ENCODE data around the gene PHKA1. TPM values are rescaled to one million over a fixed set of nuclear protein-coding genes. Genes with fewer than 3 reads are reported as not detected.
"Not testable (repeated sequence)": the region's sequence is repeated elsewhere in the genome, so short reads cannot be mapped to it uniquely, and the experiment has no call there.

The PHKA1 gene
- total and polyA plus RNA-seq, 2 donors (not counting 1 experiment from before 2014, with no cell fraction given): 0.07 to 0.20 TPM

DNA sequence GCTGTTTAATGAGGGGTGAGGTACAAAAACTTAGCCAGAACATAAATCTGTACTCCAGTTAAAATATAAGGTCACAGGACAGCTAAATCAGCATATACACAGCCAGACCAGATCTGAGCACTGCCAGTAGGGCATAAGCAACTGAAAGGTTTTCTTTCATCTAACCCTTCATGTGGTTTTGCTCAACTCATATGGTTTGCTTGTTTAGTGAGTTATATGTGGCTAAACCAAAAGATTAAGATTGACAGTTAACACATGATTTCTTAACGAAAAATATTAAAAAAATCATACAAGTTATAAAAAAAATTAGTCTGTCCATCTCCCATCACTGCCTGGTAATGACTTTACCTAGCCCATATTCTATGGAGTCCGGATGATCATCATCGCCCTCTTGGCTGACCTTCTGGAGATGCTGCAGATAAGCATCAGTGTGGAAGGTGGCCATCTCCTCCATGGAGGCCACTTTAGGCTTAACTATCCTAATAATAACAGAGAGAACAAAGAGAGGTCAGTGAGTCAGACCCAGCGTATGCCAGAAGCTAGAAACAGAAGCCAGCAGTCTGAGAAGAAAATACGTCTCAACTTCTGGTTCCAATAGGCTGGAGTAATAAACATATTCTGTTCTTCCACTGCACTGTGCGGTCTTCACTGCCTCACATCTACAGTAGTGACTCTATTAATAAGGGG lies 145.6 kb downstream of the PHKA1 start:
- CTCF ChIA-PET: no interaction called here
- Histone ChIP-seq H4K20me1 (ENCODE audit: control insufficient read depth, insufficient read depth, low read length, poor library complexity, severe bottlenecking) (no peaks in the 10 kb centered on the region), H3K4me3 (ENCODE audit: control extremely low read depth in 1 of 5, extremely low read depth in 1 of 5, insufficient read depth in 1 of 5, low read depth in 2 of 5, low read length in 4 of 5) (no peak overlapping the region), H3K79me2 (ENCODE audit: control insufficient read depth, insufficient read depth, low read length) (peaks cover 7% of the 10 kb centered on the region), H3K9ac (ENCODE audit: low read length) (no peak overlapping the region), H3K27me3 (replicated peaks in 1 of 4; ENCODE audit: control extremely low read depth in 1 of 4, control insufficient read depth in 3 of 4, insufficient read depth in 4 of 4, low read length in 3 of 4) (no peaks in the 10 kb centered on the region), H3K4me1 (ENCODE audit: control insufficient read depth in 2 of 2, insufficient read depth in 2 of 2, low read length in 2 of 2) (peaks cover 0 to 6% of the 10 kb centered on the region in 2 donors), H3K27ac (ENCODE audit: low read length in 2 of 2) (no peak overlapping the region), H3K9me3 (ENCODE audit: control extremely low read depth in 1 of 3, control insufficient read depth in 2 of 3, insufficient read depth in 1 of 3, low read length in 2 of 3) (no peaks in the 10 kb centered on the region), H3K4me2 (replicated peaks; ENCODE audit: low read depth, low read length, poor library complexity, severe bottlenecking) (no peak overlapping the region), H3K36me3 (replicated peaks in 1 of 2; ENCODE audit: control extremely low read depth in 1 of 2, control insufficient read depth in 1 of 2, extremely low read depth in 1 of 2, insufficient read depth in 2 of 2, low read length in 1 of 2) (peaks cover 0 to 16% of the 10 kb centered on the region in 2 experiments), H2AFZ (ENCODE audit: insufficient read depth, low read depth, low read length, poor library complexity, severe bottlenecking) (no peak overlapping the region)
- intact Hi-C loops (cut with micrococcal nuclease): no loop called here
- WGBS (ENCODE audit: insufficient coverage): no CpG with 5 or more reads among the region's 6 CpGs
- no peaks in the 10 kb centered on the region for H3K27me3 Mint-ChIP-seq
- no peak overlapping the region for H3K4me3 Mint-ChIP-seq
- POLR2A ChIA-PET: no interaction called here
- ATAC-seq (ENCODE audit: low read depth): no peak
- H3K4me1 Mint-ChIP-seq: peaks cover 12% of the 10 kb centered on the region
- no peak overlapping the region for H3K27ac Mint-ChIP-seq
- no peaks in the 10 kb centered on the region for H3K9me3 Mint-ChIP-seq (ENCODE audit: insufficient read depth)
- no peak for DNase-seq
- TF ChIP-seq, protein P1, sequence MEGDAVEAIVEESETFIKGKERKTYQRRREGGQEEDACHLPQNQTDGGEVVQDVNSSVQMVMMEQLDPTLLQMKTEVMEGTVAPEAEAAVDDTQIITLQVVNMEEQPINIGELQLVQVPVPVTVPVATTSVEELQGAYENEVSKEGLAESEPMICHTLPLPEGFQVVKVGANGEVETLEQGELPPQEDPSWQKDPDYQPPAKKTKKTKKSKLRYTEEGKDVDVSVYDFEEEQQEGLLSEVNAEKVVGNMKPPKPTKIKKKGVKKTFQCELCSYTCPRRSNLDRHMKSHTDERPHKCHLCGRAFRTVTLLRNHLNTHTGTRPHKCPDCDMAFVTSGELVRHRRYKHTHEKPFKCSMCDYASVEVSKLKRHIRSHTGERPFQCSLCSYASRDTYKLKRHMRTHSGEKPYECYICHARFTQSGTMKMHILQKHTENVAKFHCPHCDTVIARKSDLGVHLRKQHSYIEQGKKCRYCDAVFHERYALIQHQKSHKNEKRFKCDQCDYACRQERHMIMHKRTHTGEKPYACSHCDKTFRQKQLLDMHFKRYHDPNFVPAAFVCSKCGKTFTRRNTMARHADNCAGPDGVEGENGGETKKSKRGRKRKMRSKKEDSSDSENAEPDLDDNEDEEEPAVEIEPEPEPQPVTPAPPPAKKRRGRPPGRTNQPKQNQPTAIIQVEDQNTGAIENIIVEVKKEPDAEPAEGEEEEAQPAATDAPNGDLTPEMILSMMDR (IDR thresholded peaks at IDR 0.05): no peak
- TF ChIP-seq EZH2 (IDR thresholded peaks at IDR 0.05; ENCODE audit: borderline replicate concordance, insufficient read depth, low read depth, low read length, poor library complexity, severe bottlenecking): no peak

DNA sequence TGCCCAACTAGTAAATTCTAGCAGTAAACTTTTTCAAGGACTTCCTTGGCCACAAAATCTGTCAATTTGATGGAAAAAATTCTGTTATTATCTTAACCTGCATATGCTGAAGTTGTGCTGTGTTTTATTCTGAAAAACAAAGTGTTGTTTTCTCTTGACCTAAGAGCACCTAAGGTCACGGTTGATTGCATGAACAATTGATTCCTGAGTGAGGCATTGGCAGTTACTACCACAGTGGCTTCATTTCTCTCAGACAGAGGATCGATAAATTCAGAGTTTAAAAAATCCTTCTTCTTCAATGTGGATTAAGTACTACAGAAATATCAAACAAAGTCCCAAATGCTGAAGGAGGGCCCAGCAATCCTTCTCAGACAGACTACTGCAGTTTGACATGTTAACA lies 147.7 kb downstream of the PHKA1 start:
- DNase-seq (no peak), ATAC-seq (ENCODE audit: low read depth) (no peak)
- no peak overlapping the region for H3K27ac ChIP-seq (ENCODE audit: low read length in 2 of 2)
- no peaks in the 10 kb centered on the region for H3K27me3 ChIP-seq (replicated peaks in 1 of 4; ENCODE audit: control extremely low read depth in 1 of 4, control insufficient read depth in 3 of 4, insufficient read depth in 4 of 4, low read length in 3 of 4)
- no peaks in the 10 kb centered on the region for H3K9me3 ChIP-seq (ENCODE audit: control extremely low read depth in 1 of 3, control insufficient read depth in 2 of 3, insufficient read depth in 1 of 3, low read length in 2 of 3)
- ChIA-PET POLR2A (no interaction called here), CTCF (no interaction called here)
- intact Hi-C loops (cut with micrococcal nuclease): no loop called here
- no peaks in the 10 kb centered on the region for H3K9me3 Mint-ChIP-seq (ENCODE audit: insufficient read depth)
- peaks cover 3% of the 10 kb centered on the region for H3K79me2 ChIP-seq (ENCODE audit: control insufficient read depth, insufficient read depth, low read length)
- H3K4me3 Mint-ChIP-seq: no peak overlapping the region
- peaks cover 0 to 16% of the 10 kb centered on the region in 2 experiments for H3K36me3 ChIP-seq (replicated peaks in 1 of 2; ENCODE audit: control extremely low read depth in 1 of 2, control insufficient read depth in 1 of 2, extremely low read depth in 1 of 2, insufficient read depth in 2 of 2, low read length in 1 of 2)
- no peak overlapping the region for H3K4me3 ChIP-seq (ENCODE audit: control extremely low read depth in 1 of 5, extremely low read depth in 1 of 5, insufficient read depth in 1 of 5, low read depth in 2 of 5, low read length in 4 of 5)
- no CpG with 5 or more reads among the region's 2 CpGs for WGBS (ENCODE audit: insufficient coverage)
- no peak overlapping the region for H2AFZ ChIP-seq (ENCODE audit: insufficient read depth, low read depth, low read length, poor library complexity, severe bottlenecking)
- H3K4me2 ChIP-seq (replicated peaks; ENCODE audit: low read depth, low read length, poor library complexity, severe bottlenecking): no peak overlapping the region
- no peaks in the 10 kb centered on the region for H3K27me3 Mint-ChIP-seq
- H3K4me1 Mint-ChIP-seq: peaks cover 5% of the 10 kb centered on the region
- TF ChIP-seq, protein P1 (IDR thresholded peaks at IDR 0.05): no peak
- no peak for TF ChIP-seq EZH2 (IDR thresholded peaks at IDR 0.05; ENCODE audit: borderline replicate concordance, insufficient read depth, low read depth, low read length, poor library complexity, severe bottlenecking)
- no peaks in the 10 kb centered on the region for H3K4me1 ChIP-seq (ENCODE audit: control insufficient read depth in 2 of 2, insufficient read depth in 2 of 2, low read length in 2 of 2)
- H3K9ac ChIP-seq (ENCODE audit: low read length): no peak overlapping the region
- H3K27ac Mint-ChIP-seq: no peak overlapping the region
- no peaks in the 10 kb centered on the region for H4K20me1 ChIP-seq (ENCODE audit: control insufficient read depth, insufficient read depth, low read length, poor library complexity, severe bottlenecking)

DNA sequence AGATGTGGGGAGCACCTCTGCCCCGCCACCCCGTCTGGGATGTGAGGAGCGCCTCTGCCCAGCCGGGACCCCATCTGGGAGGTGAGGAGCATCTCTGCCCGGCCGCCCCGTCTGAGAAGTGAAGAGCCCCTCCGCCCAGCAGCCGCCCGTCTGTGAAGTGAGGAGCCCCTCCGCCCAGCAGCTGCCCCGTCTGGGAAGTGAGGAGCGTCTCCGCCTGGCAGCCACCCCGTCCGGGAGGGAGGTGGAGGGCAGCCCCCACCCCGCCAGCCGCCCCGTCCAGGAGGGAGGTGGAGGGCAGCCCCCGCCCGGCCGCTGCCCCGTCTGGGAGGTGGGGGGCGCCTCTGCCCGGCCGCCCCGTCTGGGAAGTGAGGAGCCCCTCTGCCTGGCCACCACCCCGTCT lies 154.5 kb downstream of the PHKA1 start:
- POLR2A ChIA-PET; H4K20me1 ChIP-seq (ENCODE audit: control insufficient read depth, insufficient read depth, low read length, poor library complexity, severe bottlenecking); CTCF ChIA-PET; H3K27me3 Mint-ChIP-seq; H3K4me3 ChIP-seq (ENCODE audit: control extremely low read depth in 1 of 5, extremely low read depth in 1 of 5, insufficient read depth in 1 of 5, low read depth in 2 of 5, low read length in 4 of 5); H3K4me1 ChIP-seq (ENCODE audit: control insufficient read depth in 2 of 2, insufficient read depth in 2 of 2, low read length in 2 of 2); H3K9me3 ChIP-seq (ENCODE audit: control extremely low read depth in 1 of 3, control insufficient read depth in 2 of 3, insufficient read depth in 1 of 3, low read length in 2 of 3); ATAC-seq (ENCODE audit: low read depth); H2AFZ ChIP-seq (ENCODE audit: insufficient read depth, low read depth, low read length, poor library complexity, severe bottlenecking); H3K4me2 ChIP-seq (replicated peaks; ENCODE audit: low read depth, low read length, poor library complexity, severe bottlenecking); H3K27ac Mint-ChIP-seq; H3K79me2 ChIP-seq (ENCODE audit: control insufficient read depth, insufficient read depth, low read length); H3K9me3 Mint-ChIP-seq (ENCODE audit: insufficient read depth); H3K27me3 ChIP-seq (replicated peaks in 1 of 4; ENCODE audit: control extremely low read depth in 1 of 4, control insufficient read depth in 3 of 4, insufficient read depth in 4 of 4, low read length in 3 of 4); H3K9ac ChIP-seq (ENCODE audit: low read length); H3K4me1 Mint-ChIP-seq; H3K27ac ChIP-seq (ENCODE audit: low read length in 2 of 2); intact Hi-C loops (cut with micrococcal nuclease); DNase-seq; H3K4me3 Mint-ChIP-seq; H3K36me3 ChIP-seq (replicated peaks in 1 of 2; ENCODE audit: control extremely low read depth in 1 of 2, control insufficient read depth in 1 of 2, extremely low read depth in 1 of 2, insufficient read depth in 2 of 2, low read length in 1 of 2): not testable (repeated sequence)
- WGBS (ENCODE audit: insufficient coverage): 100% methylated on average over 4 of the region's 28 CpGs
